Neural cell (in vitro differentiated cells): ENCODE data around the gene LPAR3. TPM values are rescaled to one million over a fixed set of nuclear protein-coding genes. Genes with fewer than 3 reads are reported as not detected.

Source experiments
- H2AFZ ChIP-seq: fragments of 200-600, 300-800 bp; sonication (generic), shearing (Covaris generic); 2 replicates; pipeline ENCODE4 v1.6.0; 2014; ENCODE audit warnings: low read depth, mild to moderate bottlenecking, antibody characterized with exemption, low read length, moderate library complexity
- H3F3A ChIP-seq: fragments of 200-600 bp; shearing (Covaris generic); 2 replicates; pipeline ENCODE4 v1.6.1; 2016; ENCODE audit warnings: mild to moderate bottlenecking, moderate library complexity, mixed read lengths, antibody characterized with exemption, low read length; ENCODE audit not compliant: insufficient read depth, poor library complexity, severe bottlenecking
- H3K27ac ChIP-seq: fragments of 200-600, 300-800 bp; sonication (generic), shearing (Covaris generic); 2 replicates; pipeline ENCODE4 v1.5.1; 2014; ENCODE audit warnings: mild to moderate bottlenecking, low read length, moderate library complexity
- H3K27me3 ChIP-seq: fragments of 300-800, 200-600 bp; sonication (generic), shearing (Covaris generic); 2 replicates; pipeline ENCODE4 v1.6.0; 2014; ENCODE audit warnings: mild to moderate bottlenecking, low read depth, low read length, moderate library complexity; ENCODE audit not compliant: insufficient read depth
- H3K36me3 ChIP-seq: fragments of 300-800, 200-600 bp; sonication (generic), shearing (Covaris generic); 2 replicates; pipeline ENCODE4 v1.5.1; 2014; ENCODE audit warnings: mild to moderate bottlenecking, antibody characterized with exemption, low read length, moderate library complexity; ENCODE audit not compliant: insufficient read depth
- H3K4me2 ChIP-seq: fragments of 300-800, 200-600 bp; sonication (generic), shearing (Covaris generic); 2 replicates; pipeline ENCODE4 v1.6.0; 2014; ENCODE audit warnings: mild to moderate bottlenecking, low read length
- H3K4me3 ChIP-seq: fragments of 300-800, 200-600 bp; sonication (generic), shearing (Covaris generic); 2 replicates; pipeline ENCODE4 v1.5.1; 2014; ENCODE audit warnings: mild to moderate bottlenecking, low read length, moderate library complexity
- H3K79me2 ChIP-seq: fragments of 200-600 bp; shearing (Covaris generic); replicated peaks from 2 replicates; pipeline ENCODE4 v1.6.0; 2014; ENCODE audit warnings: mild to moderate bottlenecking, low read length, moderate library complexity; ENCODE audit not compliant: insufficient read depth
- H3K9ac ChIP-seq: fragments of 300-800, 200-600 bp; sonication (generic), shearing (Covaris generic); 2 replicates; pipeline ENCODE4 v1.6.1; 2016; ENCODE audit warnings: mild to moderate bottlenecking, low read length, mixed read lengths
- H3K9me2 ChIP-seq: fragments of 200-600 bp; shearing (Covaris generic); 2 replicates; pipeline ENCODE4 v1.6.1; 2016; ENCODE audit warnings: mild to moderate bottlenecking, low read length, mixed read lengths; ENCODE audit not compliant: insufficient read depth
- H3K9me3 ChIP-seq: fragments of 200-600, 300-800 bp; sonication (generic), shearing (Covaris generic); 2 replicates; pipeline ENCODE4 v1.6.1; 2016; ENCODE audit warnings: mild to moderate bottlenecking, mixed run types, low read length, moderate library complexity, mixed read lengths
- H4K20me1 ChIP-seq: fragments of 200-600 bp; shearing (Covaris generic); 2 replicates; pipeline ENCODE4 v1.6.1; 2016; ENCODE audit warnings: mild to moderate bottlenecking, mixed run types; ENCODE audit not compliant: insufficient read depth
- CTCF ChIP-seq: fragments of 450-650 bp; IDR thresholded peaks from 2 replicates; pipeline ENCODE4 v1.5.1; 2014; ENCODE audit warnings: antibody characterized with exemption, mild to moderate bottlenecking, moderate library complexity; ENCODE audit not compliant: poor library complexity, severe bottlenecking
- EP300 ChIP-seq: fragments of 450-650 bp; conservative IDR thresholded peaks from 2 replicates; pipeline ENCODE4 v1.6.1; 2014; ENCODE audit warnings: antibody characterized with exemption, mild to moderate bottlenecking, moderate library complexity; ENCODE audit not compliant: poor library complexity, severe bottlenecking
- EZH2 ChIP-seq: fragments of 200-600, 300-800 bp; shearing (Covaris generic), sonication (generic); IDR thresholded peaks from 2 replicates; pipeline ENCODE4 v1.6.1; 2014; ENCODE audit warnings: antibody characterized with exemption, low read length, borderline replicate concordance, mild to moderate bottlenecking; ENCODE audit not compliant: insufficient read depth, poor library complexity, severe bottlenecking
- MXI1 ChIP-seq: fragments of 450-650 bp; conservative IDR thresholded peaks from 2 replicates; pipeline ENCODE4 v1.6.1; 2014; ENCODE audit warnings: antibody characterized with exemption, mild to moderate bottlenecking; ENCODE audit not compliant: poor library complexity, severe bottlenecking
- POLR2AphosphoS5 ChIP-seq: IDR thresholded peaks from 2 replicates; pipeline ENCODE4 v1.6.1; 2012
- RAD21 ChIP-seq: fragments of 450-650 bp; conservative IDR thresholded peaks from 2 replicates; pipeline ENCODE4 v1.6.1; 2014; ENCODE audit warnings: antibody characterized with exemption, mild to moderate bottlenecking, moderate library complexity
- REST ChIP-seq: IDR thresholded peaks from 2 replicates; pipeline ENCODE4 v1.6.1; 2012; ENCODE audit warnings: borderline replicate concordance
- SMC3 ChIP-seq: fragments of 450-650 bp; conservative IDR thresholded peaks from 2 replicates; pipeline ENCODE4 v1.6.1; 2014; ENCODE audit warnings: antibody characterized with exemption, mild to moderate bottlenecking, moderate library complexity; ENCODE audit not compliant: poor library complexity
- TAF1 ChIP-seq: IDR thresholded peaks from 2 replicates; pipeline ENCODE4 v1.6.1; 2012; ENCODE audit warnings: low read depth
- polyA plus RNA-seq: library from polyadenylated mRNA; depleted of rRNA; stranded (reverse); fragments of >200 nt; gene quantifications from 2 replicates; pipeline ENCODE4 v1.2.3, GENCODE V29; 2014

The LPAR3 gene
- polyA plus RNA-seq, 1 donor from 2014 or later, result not detected

GRCh38 chr1:84918726-84919336, 25.8 kb upstream of the LPAR3 start:
- Histone ChIP-seq H3K4me2 (no peak overlapping the region), H3K79me2 (no peaks in the 10 kb centered on the region), H3K27ac (no peak overlapping the region), H3K9me2 (no peaks in the 10 kb centered on the region), H3K9ac (no peak overlapping the region), H3K4me3 (no peak overlapping the region), H4K20me1 (no peaks in the 10 kb centered on the region), H2AFZ (no peak overlapping the region), H3K36me3 (no peaks in the 10 kb centered on the region), H3F3A (no peaks in the 10 kb centered on the region), H3K9me3 (no peaks in the 10 kb centered on the region), H3K27me3 (no peaks in the 10 kb centered on the region)
- TF ChIP-seq TAF1 (no peak), REST (no peak), EZH2 (no peak), MXI1 (no peak), SMC3 (no peak), POLR2AphosphoS5 (no peak), CTCF (no peak)

GRCh38 chr1:84916897-84917296, 23.9 kb upstream of the LPAR3 start:
- H3K4me3 ChIP-seq, result no peak overlapping the region
- no peaks in the 10 kb centered on the region for H3K27me3 ChIP-seq
- TF ChIP-seq EZH2 (no peak), REST (no peak), RAD21 (no peak), POLR2AphosphoS5 (no peak), TAF1 (no peak), MXI1 (no peak), CTCF (no peak), EP300 (no peak), SMC3 (no peak)
- H3K9me3 ChIP-seq, result no peaks in the 10 kb centered on the region
- no peaks in the 10 kb centered on the region for H3F3A ChIP-seq
- H3K4me2 ChIP-seq, result no peak overlapping the region
- no peaks in the 10 kb centered on the region for H3K9me2 ChIP-seq
- no peaks in the 10 kb centered on the region for H4K20me1 ChIP-seq
- no peak overlapping the region for H3K27ac ChIP-seq
- H3K36me3 ChIP-seq, result no peaks in the 10 kb centered on the region
- H3K9ac ChIP-seq, result no peak overlapping the region
- no peaks in the 10 kb centered on the region for H3K79me2 ChIP-seq
- H2AFZ ChIP-seq, result no peak overlapping the region
